HUDEP-2 (cell line): ENCODE results near the gene ZNF154.
A peak's percentile ranks its signal among the peaks of the same experiment; 100 is the strongest.

Experiments used
- DNase-seq, 76 experiments: peaks; one replicate each; lab custom pipeline; 2025; ENCODE audit not compliant: unreplicated experiment in 76 of 76; lab: John Stamatoyannopoulos, UW

The ZNF154 gene

DNA sequence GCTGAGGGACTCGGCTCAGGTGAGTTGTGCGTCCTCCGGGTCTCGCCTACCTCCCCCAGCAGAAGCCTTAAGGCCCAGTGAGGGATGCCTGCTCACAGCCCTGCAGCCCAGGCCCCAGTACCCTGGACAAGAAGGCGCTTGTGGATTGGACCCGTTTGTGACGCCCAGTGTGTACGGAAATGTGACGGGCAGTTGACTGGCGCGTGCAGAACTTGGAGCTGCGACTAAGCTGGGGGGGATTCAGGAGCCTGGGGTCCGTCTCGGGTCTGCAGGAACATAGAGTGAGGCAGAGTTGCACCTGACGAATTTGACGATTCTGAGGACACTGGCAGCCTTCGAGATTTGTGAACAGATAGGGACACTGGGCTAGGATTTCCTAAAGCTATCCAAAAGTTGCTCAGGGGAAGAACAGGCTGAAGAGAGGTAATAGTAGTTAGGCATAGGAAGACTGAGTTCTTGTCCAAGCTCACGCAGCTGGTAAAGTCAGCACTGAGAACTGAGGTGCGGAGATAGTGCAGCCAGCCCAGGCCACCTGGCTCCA is 26.7 kb downstream of the ZNF154 start:
- DNase-seq = peak in 9 of 76 experiments; percentile 18 to 56 (median 34)

DNA sequence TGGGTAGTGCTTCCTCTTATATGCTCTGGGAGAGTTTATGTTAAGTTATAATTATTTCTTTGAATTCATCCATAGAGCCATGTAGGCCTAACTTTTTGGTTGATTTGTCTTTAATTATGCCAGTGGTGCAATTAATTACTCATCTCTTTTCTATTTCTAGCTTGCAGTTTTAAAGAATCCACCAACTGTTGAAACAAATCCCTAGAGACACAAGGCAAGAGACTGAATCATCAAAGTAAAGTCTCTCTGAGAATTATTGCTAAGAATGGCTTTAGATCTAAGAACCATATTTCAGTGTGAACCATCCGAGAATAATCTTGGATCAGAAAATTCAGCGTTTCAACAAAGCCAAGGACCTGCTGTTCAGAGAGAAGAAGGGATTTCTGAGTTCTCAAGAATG is 33.1 kb downstream of the ZNF154 start:
- no peak for DNase-seq

DNA sequence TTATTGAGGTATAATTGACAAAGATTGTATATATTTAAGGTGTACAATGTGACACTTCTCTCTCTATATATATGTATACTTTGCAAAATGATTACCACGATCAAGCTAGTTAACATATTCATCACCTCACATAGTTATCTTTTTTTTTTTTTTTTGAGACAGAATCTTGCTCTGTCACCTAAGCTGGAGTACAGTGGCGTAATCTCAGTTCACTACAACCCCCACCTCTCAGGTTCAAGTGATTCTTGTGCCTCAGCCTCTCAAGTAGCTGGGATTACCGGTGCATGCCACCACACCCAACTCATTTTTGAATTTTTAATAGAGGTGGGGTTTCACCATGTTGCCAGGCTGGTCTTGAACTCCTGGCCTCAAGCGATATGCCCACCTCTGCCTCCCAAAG is 36.5 kb downstream of the ZNF154 start:
- DNase-seq = no peak

DNA sequence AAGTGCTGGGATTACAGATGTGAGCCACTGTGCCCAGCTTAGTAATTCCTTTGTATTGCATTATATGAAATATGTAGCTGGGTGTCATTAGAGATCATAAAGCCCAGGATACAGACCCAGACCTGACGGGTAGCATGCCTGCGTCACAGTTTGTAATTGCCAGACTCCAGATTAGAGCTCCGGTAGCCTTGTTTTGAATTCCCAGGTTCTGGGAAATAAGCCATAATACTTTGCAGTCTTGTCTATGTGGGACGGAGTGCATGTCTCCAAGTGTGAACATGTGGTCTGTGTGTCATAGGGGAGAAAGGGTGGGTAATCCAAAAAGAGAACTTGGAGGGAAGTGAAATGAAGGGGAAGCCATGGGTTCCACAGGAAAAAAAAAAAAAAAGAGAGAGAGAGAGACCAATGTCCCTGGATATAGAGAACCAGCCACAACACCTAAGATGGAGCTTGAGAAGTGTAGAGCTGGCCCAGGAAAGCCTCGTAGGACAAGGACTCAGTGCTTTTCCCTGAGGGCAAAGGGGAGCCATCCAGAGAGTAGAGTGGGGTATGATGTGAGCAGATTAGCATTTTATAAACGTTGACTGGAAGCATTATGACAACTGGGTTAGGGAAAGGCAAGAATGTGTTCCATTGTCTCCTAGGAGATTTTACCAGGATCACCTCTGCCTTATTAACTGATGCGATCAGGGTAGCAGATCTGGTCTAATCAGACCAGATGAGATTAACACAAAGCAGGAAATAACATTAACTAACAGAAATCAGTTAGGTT is 37.7 kb downstream of the ZNF154 start:
- DNase-seq = no peak

DNA sequence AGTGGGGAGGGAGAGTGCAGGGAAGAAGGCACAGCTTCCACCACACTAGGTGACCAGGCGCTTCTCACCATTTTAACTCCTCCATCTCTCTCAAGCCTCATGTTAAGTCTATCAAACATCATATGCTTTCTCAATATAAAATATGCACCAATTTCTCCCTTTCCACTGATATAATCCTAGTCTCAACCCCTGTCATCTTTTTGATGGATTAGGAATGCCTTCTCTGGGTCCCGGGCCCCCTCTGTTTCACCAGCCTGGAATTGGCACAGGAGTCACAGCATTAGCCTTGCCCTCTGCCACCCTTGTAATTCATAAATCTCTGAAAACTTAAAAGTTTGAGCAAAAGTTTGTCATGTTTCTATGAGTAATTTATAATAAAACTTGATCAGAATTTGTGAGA is 40.4 kb downstream of the ZNF154 start, which contains the start of gene ZSCAN4:
Gene ZSCAN4 (plus strand): TSS at position 301 of the 400 bp plus-strand sequence. CDS start 7,211 bp downstream, outside the sequence.
- no peak for DNase-seq

DNA sequence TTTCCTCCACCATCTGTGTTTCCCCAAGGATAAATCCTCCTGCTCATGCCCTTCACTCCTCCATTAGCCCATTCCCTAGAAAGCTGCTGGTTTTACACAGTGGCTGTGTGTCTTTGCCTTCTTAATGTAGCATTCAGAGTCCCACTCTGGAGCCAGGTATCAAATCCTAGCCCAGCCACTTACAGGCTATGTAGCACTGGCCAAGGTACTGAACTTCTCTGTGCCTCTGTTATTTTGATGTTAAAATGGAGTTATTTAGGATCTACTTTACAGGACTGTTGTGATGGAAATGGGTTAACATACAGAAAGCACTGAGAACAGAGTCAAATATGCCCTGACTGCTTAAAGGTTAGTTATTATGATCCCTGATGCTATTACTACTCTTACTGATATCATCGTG is 41.8 kb downstream of the ZNF154 start:
- DNase-seq = no peak

DNA sequence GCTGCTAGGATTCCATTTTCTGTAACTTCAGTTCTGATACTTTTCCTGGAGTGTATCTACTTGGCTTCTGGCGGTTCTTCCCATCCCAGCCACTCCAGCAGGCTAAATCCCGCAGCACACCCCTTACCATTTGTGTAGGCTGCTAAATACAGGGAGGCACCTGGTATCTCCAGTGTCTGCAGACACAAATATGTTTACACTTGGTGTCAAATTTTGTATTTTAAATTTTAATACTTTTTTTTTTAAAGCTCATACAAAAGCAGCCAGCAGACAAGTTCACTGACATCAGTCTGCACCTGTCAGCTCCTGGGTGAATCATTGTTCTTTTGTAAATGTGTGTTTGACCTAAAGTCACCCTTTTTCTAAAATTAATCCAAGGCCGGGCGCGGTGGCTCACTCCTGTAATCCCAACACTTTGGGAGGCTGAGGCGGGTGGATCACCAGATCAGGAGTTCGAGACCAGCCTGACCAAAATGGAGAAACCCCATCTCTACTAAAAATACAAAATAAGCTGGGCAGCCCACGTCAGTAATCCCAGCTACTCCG is 43.7 kb downstream of the ZNF154 start:
- no peak for DNase-seq

DNA sequence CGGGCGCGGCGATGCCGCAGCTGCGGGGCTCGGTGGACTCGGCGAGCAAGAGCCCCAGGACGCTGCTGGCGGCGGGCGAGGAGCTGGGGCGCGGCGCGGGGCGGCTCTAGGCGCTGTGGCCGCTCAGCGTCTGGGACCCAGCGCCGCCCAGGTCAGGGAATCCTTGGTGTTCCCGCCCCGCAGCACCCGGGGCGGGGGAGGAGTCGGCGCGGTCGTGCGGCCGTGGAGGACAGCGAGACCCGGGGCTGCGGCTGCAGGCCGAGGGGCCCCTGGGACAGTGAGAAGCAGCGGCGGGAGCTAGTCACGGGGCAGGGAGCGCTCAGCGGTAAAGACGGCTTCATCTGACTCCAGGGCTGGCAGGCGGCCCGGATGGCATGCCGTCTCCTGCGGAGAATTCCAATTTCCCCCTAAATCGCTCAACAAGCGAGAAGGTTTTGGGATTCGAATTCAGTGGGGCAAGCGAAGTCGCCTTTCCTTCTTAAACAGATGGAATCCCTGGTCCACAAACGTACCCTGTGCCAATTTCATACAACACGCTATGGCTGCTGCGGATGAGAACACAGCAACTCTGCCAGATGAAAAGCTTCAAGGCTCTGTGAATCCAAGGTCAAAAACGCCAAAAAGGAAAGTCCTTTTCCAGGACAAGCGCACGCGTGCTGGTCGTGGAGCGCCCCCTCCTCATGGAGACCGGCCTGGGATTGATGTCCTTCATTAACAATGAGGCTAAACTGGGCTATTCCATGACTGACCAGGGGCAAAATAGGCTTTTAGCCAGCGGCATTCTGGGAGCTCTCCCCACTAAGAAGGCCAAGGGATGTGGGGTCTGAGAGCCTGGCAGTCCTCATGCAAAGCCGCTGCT is 44.5 kb downstream of the ZNF154 start:
- DNase-seq = peak in 4 of 76 experiments; percentile 3 to 20 (median 7)

DNA sequence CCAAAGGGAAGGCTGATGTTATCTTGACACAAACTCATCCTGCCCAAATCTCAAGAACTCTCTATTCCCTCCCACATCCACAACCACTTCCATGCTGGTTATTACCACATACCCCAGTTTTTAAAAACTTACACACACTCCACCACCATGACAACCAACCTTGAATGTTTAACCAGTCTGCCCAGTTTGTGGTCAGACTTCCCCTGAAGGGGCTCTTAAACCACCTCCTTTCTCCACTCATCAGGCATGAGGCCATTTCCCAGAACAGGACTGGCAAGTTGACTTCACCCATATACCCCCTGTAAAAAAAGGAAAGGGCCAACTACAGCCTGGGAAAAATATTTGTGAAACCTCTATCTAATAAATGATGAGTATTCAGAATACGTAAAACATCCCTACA is 52.7 kb downstream of the ZNF154 start:
- DNase-seq = no peak

DNA sequence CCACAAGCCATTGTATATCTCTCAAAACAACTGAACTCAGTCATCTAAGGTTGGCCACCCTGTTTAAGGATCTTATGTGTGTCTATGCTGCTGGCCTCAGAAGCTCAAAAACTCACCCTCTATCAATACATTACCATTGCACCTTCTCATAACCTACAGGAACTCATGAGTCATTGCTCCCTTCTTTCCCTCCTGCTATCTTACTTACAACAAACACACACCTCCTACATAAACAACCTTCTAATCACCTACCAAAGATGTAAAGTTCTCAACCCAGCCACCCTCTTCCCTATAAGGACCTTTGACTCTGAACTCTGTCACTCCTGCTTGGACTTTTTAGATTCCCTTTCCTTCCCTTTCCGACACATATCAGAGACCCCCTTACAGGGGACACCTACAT is 53.6 kb downstream of the ZNF154 start:
- no peak for DNase-seq

DNA sequence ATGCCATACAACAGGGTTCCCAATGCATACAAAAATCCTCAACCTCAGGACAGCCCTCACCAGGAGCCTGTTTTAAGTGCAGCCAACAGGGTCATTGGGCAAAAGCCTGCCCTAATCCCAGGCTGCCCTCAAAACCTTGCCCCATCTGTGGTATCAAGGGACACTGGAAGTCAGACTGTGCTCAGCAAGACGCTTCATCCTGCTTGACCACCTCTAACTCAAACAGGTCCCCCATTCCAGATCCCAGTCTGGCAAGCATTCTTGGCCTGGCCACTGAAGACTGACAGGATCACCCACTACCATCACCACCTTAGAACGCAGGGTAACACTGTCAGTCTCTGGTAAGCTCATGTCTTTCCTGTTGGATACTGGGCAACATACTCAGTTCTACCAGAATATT is 55.3 kb downstream of the ZNF154 start:
- no peak for DNase-seq

DNA sequence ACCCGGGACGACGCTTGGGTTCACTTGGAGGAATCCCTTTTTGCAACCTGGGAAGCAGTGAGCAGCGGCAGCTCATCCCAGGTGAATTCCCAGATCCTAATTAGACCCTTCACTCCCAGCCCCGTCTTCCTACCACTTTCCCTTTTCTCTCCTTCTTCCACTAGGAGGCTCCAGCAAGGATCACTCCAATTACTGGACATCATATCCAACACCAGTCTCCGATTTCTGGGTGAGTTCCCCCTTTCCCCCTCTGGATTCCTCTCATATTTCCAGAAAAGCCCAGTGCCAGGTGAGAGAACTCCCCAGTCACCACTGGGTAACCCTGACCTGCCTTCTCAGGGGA is 57.4 kb downstream of the ZNF154 start:
- DNase-seq = no peak

DNA sequence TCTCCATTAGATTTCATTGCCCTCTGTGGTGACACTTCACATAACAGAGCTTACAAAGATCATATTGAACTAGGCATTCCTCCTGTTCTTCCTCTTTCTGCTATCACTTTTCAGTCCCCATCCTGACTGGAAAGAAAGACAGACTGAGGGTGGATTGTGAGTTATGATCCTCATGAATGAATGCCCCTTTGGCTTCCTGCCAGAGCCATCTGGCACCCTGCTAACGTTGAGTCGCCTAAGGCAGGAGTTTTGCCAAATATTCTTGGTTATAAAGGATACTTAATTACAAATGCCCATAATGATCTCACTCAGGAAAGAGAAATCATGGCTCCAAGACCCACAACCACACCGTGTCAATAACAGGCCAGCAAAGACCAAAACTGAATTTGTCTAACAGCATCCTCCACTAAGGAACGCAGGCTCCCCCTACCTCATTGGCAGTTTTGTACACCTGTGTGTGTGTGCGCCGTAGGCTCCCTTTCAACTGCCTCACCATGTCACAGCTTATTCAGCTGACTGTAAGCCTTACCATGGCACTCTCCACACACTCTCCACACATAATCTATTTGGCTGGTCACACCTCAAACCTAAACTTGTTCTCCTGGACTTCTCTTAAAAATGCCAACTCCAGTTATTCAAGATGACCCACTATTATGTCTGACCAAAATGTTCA is 60.5 kb downstream of the ZNF154 start:
- no peak for DNase-seq
